SK-N-MC (cell line): ENCODE results near the gene CCDC82.

Experiments used
- EZH2 ChIP-seq: fragments of 200-600 bp; sonication (generic); IDR thresholded peaks from one replicate; pipeline ENCODE4 v1.6.1; 2017; ENCODE audit warnings: antibody characterized with exemption
- POLR2AphosphoS5 ChIP-seq: IDR thresholded peaks from 2 replicates; pipeline ENCODE4 v1.6.1; 2012; ENCODE audit warnings: mild to moderate bottlenecking, low read depth, low read length, borderline replicate concordance

DNA sequence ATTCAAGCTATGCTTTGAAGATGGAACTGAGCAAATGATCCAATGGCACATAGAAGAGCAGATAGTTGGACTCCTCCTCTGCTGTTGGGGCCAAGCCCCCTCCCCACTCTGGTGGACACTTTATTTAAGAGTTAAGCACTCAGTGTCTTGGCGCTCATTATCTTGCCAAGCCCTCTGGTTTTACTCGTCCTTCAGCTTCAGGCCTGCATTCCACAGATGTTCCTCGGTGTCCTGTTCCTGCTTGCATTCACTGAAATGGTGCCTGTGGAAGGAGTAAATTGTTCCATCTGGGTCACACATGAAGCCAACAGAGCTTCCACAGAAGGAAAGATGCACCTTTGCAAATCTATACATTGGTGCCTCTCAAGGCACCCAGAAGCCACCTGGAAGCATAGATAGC lies 72.8 kb downstream of the CCDC82 start:
- TF ChIP-seq EZH2 (no peak), POLR2AphosphoS5 (no peak)
